ENCODE data around the gene ANKS3.

The ANKS3 gene

GRCh38 chr16:4706871-4707270 lies 27.2 kb downstream of the ANKS3 start:
- no peak overlapping the region for H3K4me3 ChIP-seq (ENCODE audit: low read length)
- peaks cover 19% of the 10 kb centered on the region for H3K36me3 ChIP-seq (ENCODE audit: control insufficient read depth, insufficient read depth, low read length)
- no peak overlapping the region for H3K9ac ChIP-seq (ENCODE audit: low read length)
- no peaks in the 10 kb centered on the region for H3K27me3 ChIP-seq (ENCODE audit: control insufficient read depth, insufficient read depth, low read length)
- no peaks in the 10 kb centered on the region for H3K4me1 ChIP-seq (ENCODE audit: control insufficient read depth, insufficient read depth, low read length)
- H3K27ac ChIP-seq (ENCODE audit: low read depth, low read length): no peak overlapping the region

GRCh38 chr16:4704913-4705312 lies 29.2 kb downstream of the ANKS3 start:
- no peaks in the 10 kb centered on the region for H3K4me1 ChIP-seq (ENCODE audit: control insufficient read depth, insufficient read depth, low read length)
- peaks cover 25% of the 10 kb centered on the region for H3K36me3 ChIP-seq (ENCODE audit: control insufficient read depth, insufficient read depth, low read length)
- H3K9ac ChIP-seq (ENCODE audit: low read length): no peak overlapping the region
- no peak overlapping the region for H3K4me3 ChIP-seq (ENCODE audit: low read length)
- no peaks in the 10 kb centered on the region for H3K27me3 ChIP-seq (ENCODE audit: control insufficient read depth, insufficient read depth, low read length)
- no peak overlapping the region for H3K27ac ChIP-seq (ENCODE audit: low read depth, low read length)

GRCh38 chr16:4704491-4704890 lies 29.6 kb downstream of the ANKS3 start:
- no peak overlapping the region for H3K27ac ChIP-seq (ENCODE audit: low read depth, low read length)
- H3K4me3 ChIP-seq (ENCODE audit: low read length): no peak overlapping the region
- H3K9ac ChIP-seq (ENCODE audit: low read length): no peak overlapping the region
- H3K27me3 ChIP-seq (ENCODE audit: control insufficient read depth, insufficient read depth, low read length): no peaks in the 10 kb centered on the region
- peaks cover 27% of the 10 kb centered on the region for H3K36me3 ChIP-seq (ENCODE audit: control insufficient read depth, insufficient read depth, low read length)
- no peaks in the 10 kb centered on the region for H3K4me1 ChIP-seq (ENCODE audit: control insufficient read depth, insufficient read depth, low read length)

DNA sequence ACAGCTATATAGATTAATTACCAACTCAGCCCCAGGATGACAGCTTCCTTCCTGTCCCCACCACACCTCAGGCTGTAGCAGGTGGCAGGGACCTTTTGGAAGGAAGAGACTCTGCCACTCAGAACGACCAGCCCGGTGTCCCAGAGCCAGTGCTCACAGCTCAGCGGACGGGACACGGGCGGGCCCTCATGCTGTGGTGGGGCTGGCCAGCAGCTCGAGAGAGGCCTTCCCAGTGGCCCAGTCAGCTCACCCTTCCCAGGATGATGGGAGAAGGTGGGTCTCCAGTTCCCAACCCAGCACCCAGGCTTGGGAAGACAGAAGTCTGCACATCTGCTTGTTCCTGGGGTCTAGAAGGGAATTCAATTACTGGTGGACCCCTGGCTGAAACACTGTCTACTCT lies 30.2 kb downstream of the ANKS3 start:
- Histone ChIP-seq H3K27me3 (ENCODE audit: control insufficient read depth, insufficient read depth, low read length) (no peaks in the 10 kb centered on the region), H3K4me1 (ENCODE audit: control insufficient read depth, insufficient read depth, low read length) (no peaks in the 10 kb centered on the region), H3K9ac (ENCODE audit: low read length) (no peak overlapping the region), H3K36me3 (ENCODE audit: control insufficient read depth, insufficient read depth, low read length) (peaks cover 31% of the 10 kb centered on the region), H3K4me3 (ENCODE audit: low read length) (no peak overlapping the region), H3K27ac (ENCODE audit: low read depth, low read length) (no peak overlapping the region)

DNA sequence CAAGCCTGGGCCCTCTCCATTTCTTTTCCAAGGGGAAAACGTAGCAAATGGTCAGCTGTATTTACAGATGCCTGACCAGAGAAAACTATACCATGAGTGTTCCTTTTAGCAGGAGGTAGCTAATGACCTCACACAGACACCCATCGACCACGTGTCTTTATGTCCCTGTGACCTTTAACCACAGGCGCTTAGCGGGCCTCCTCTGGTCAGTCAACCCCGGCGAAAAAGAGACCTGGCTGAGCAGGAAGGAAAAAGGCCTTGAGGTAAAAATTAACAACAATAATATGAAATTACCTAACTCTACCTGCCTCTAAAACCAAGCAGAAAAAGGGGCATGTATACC lies 31.6 kb downstream of the ANKS3 start:
- no peaks in the 10 kb centered on the region for H3K27me3 ChIP-seq (ENCODE audit: control insufficient read depth, insufficient read depth, low read length)
- no peaks in the 10 kb centered on the region for H3K4me1 ChIP-seq (ENCODE audit: control insufficient read depth, insufficient read depth, low read length)
- H3K36me3 ChIP-seq (ENCODE audit: control insufficient read depth, insufficient read depth, low read length): peaks cover 39% of the 10 kb centered on the region
- no peak overlapping the region for H3K4me3 ChIP-seq (ENCODE audit: low read length)
- H3K9ac ChIP-seq (ENCODE audit: low read length): no peak overlapping the region
- no peak overlapping the region for H3K27ac ChIP-seq (ENCODE audit: low read depth, low read length)

DNA sequence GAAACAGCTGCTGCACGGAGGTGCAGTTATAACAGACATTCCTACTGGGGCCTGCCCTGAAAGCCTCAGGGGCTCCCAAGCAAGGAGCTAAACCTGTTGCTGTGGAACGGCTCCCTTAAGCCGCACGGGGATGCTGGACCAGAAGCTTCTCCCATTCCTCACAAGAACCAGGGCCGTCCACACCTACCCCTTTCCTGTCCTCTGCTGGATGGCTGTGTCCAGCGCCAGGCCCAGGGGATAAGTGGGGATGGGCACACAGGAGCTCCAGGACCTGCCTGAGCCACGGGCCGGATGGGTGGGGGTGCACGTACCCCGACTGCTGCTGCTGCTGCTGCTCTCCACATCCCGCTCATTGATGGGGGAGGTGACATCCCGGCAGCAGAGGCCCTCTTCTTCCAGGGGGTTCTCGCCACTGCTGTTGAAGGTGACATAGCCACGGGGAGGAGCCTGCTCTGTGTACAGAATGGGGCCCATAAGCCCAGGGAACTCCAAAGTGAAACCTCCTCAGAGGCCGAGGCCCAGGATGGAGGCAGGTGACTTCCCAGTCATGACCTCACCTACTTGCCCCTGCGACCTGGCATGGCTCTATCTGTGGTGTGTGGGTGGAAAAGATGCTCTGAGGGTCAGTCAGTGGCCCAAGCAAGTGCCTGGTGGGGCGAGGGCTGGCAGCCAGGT lies 32.1 kb downstream of the ANKS3 start:
- Histone ChIP-seq H3K36me3 (ENCODE audit: control insufficient read depth, insufficient read depth, low read length) (peaks cover 38% of the 10 kb centered on the region), H3K9ac (ENCODE audit: low read length) (no peak overlapping the region), H3K27ac (ENCODE audit: low read depth, low read length) (no peak overlapping the region), H3K4me3 (ENCODE audit: low read length) (no peak overlapping the region), H3K4me1 (ENCODE audit: control insufficient read depth, insufficient read depth, low read length) (no peaks in the 10 kb centered on the region), H3K27me3 (ENCODE audit: control insufficient read depth, insufficient read depth, low read length) (no peaks in the 10 kb centered on the region)

- Histone ChIP-seq H3K27me3 (ENCODE audit: control insufficient read depth, insufficient read depth, low read length) (no peaks in the 10 kb centered on the region), H3K36me3 (ENCODE audit: control insufficient read depth, insufficient read depth, low read length) (peaks cover 41% of the 10 kb centered on the region), H3K4me3 (ENCODE audit: low read length) (no peak overlapping the region), H3K9ac (ENCODE audit: low read length) (no peak overlapping the region), H3K27ac (ENCODE audit: low read depth, low read length) (no peak overlapping the region), H3K4me1 (ENCODE audit: control insufficient read depth, insufficient read depth, low read length) (no peaks in the 10 kb centered on the region)
These were observed 32.9 kb downstream of the ANKS3 start for GRCh38 chr16:4700997-4701743.

GRCh38 chr16:4700380-4700996 lies 33.6 kb downstream of the ANKS3 start:
- Histone ChIP-seq H3K27me3 (ENCODE audit: control insufficient read depth, insufficient read depth, low read length) (no peaks in the 10 kb centered on the region), H3K4me1 (ENCODE audit: control insufficient read depth, insufficient read depth, low read length) (no peaks in the 10 kb centered on the region), H3K4me3 (ENCODE audit: low read length) (no peak overlapping the region), H3K36me3 (ENCODE audit: control insufficient read depth, insufficient read depth, low read length) (peaks cover 44% of the 10 kb centered on the region), H3K27ac (ENCODE audit: low read depth, low read length) (no peak overlapping the region), H3K9ac (ENCODE audit: low read length) (no peak overlapping the region)

GRCh38 chr16:4699046-4699556 lies 35.0 kb downstream of the ANKS3 start:
- Histone ChIP-seq H3K4me1 (ENCODE audit: control insufficient read depth, insufficient read depth, low read length) (no peaks in the 10 kb centered on the region), H3K9ac (ENCODE audit: low read length) (no peak overlapping the region), H3K36me3 (ENCODE audit: control insufficient read depth, insufficient read depth, low read length) (peaks cover 40% of the 10 kb centered on the region), H3K27me3 (ENCODE audit: control insufficient read depth, insufficient read depth, low read length) (no peaks in the 10 kb centered on the region), H3K27ac (ENCODE audit: low read depth, low read length) (no peak overlapping the region), H3K4me3 (ENCODE audit: low read length) (no peak overlapping the region)

DNA sequence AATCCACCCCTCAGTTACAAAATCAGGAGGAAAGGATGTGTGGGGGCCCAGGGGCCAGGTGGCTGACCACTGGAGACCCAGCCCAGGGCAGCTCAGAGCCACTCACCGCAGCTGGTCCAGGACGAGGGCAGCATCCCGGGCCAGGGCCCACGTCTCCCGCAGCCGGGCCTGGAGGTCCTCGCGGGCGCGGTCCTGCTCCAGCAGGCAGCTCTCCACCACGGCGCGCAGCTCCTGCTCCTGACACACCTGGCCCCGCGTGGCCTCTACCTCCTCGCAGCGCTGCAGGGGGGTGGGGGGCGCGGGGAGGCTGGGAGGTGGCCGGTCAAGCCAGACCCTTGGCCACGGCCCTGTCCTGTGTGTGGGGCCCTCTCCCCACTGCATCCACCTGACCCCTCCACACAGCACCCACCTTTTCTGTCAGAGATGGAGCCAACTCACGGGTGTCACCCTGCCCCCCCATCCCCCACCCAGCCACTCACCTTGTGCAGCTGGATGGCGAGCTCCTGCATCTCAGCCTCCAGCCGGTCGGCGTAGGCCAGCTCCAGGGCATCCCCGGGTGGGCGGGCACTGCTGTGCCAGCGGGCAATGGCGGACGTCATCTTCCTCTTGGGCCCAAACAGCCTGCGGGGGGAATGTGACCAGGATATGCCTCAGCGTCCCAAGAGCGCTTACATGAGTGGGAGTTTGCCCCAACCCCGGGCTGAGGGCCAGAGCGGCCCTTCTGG lies 35.6 kb downstream of the ANKS3 start:
- H3K27ac ChIP-seq (ENCODE audit: low read depth, low read length): no peak overlapping the region
- H3K4me1 ChIP-seq (ENCODE audit: control insufficient read depth, insufficient read depth, low read length): no peaks in the 10 kb centered on the region
- peaks cover 36% of the 10 kb centered on the region for H3K36me3 ChIP-seq (ENCODE audit: control insufficient read depth, insufficient read depth, low read length)
- H3K27me3 ChIP-seq (ENCODE audit: control insufficient read depth, insufficient read depth, low read length): no peaks in the 10 kb centered on the region
- no peak overlapping the region for H3K4me3 ChIP-seq (ENCODE audit: low read length)
- H3K9ac ChIP-seq (ENCODE audit: low read length): no peak overlapping the region

DNA sequence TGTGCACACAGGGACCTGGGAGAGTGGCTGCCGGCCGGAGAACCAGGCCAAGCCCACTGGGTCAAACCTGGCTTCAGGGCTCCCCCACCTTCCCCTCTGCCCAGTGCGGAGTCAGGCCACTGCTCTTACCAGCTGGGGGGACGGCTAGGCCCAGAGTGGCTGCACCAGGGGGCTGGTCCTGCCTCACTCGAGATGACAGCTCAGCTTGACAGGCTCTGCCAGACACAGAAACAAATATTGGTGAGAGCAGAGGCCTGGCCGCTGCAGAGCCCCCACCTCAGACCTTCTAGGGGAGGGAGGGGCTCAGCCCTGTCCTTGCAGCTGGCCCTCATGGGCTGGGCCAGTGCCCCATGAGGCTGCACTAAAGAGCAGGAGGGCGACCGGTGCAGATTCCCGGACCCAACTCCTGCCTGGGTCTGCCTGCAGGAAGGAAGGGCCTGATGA lies 36.2 kb downstream of the ANKS3 start:
- H3K4me3 ChIP-seq (ENCODE audit: low read length): no peak overlapping the region
- peaks cover 3% of the 10 kb centered on the region for H3K4me1 ChIP-seq (ENCODE audit: control insufficient read depth, insufficient read depth, low read length)
- H3K9ac ChIP-seq (ENCODE audit: low read length): no peak overlapping the region
- H3K36me3 ChIP-seq (ENCODE audit: control insufficient read depth, insufficient read depth, low read length): peaks cover 34% of the 10 kb centered on the region
- no peak overlapping the region for H3K27ac ChIP-seq (ENCODE audit: low read depth, low read length)
- H3K27me3 ChIP-seq (ENCODE audit: control insufficient read depth, insufficient read depth, low read length): no peaks in the 10 kb centered on the region

Measured in rectal smooth muscle tissue (tissue), 1 donor.